ENCODE results near the gene UBE2E1.

UBE2E1 gene

GRCh38 chr3:23825802-23826201 lies 20.0 kb downstream of the UBE2E1 start:
- Histone ChIP-seq H3K79me2 (ENCODE audit: insufficient read depth, low read length) (peaks cover 99% of the 10 kb centered on the region), H3K9me3 (ENCODE audit: insufficient read depth, low read depth, low read length) (no peaks in the 10 kb centered on the region), H4K20me1 (ENCODE audit: insufficient read depth, low read length, poor library complexity, severe bottlenecking) (peaks cover 97% of the 10 kb centered on the region), H3K36me3 (ENCODE audit: insufficient read depth, low read length) (peaks cover 9% of the 10 kb centered on the region; the same call in 1 of the 2 replicates), H3K9ac (ENCODE audit: low read depth, low read length, poor library complexity, severe bottlenecking) (no peak overlapping the region), H3K4me3 (ENCODE audit: low read length, poor library complexity, severe bottlenecking) (no peak overlapping the region), H3K27me3 (ENCODE audit: insufficient read depth, low read length, poor library complexity, severe bottlenecking) (no peaks in the 10 kb centered on the region), H3F3A (ENCODE audit: low read depth) (no peaks in the 10 kb centered on the region), H3K4me2 (ENCODE audit: low read depth, low read length, poor library complexity, severe bottlenecking) (no peak overlapping the region), H3K4me1 (ENCODE audit: insufficient read depth, low read length, poor library complexity, severe bottlenecking) (peaks cover 34% of the 10 kb centered on the region), H3K9me2 (replicated peaks; ENCODE audit: low read depth, low read length) (no peaks in the 10 kb centered on the region), H2AFZ (ENCODE audit: low read length) (no peak overlapping the region)
- TF ChIP-seq CTCF (conservative IDR thresholded peaks at IDR 0.05; ENCODE audit: low read length) (no peak), EZH2phosphoT487 (IDR thresholded peaks at IDR 0.05; ENCODE audit: borderline replicate concordance) (no peak)

- peaks cover 28% of the 10 kb centered on the region for H3K4me1 ChIP-seq (ENCODE audit: insufficient read depth, low read length, poor library complexity, severe bottlenecking)
- no peaks in the 10 kb centered on the region for H3K27me3 ChIP-seq (ENCODE audit: insufficient read depth, low read length, poor library complexity, severe bottlenecking)
- no peaks in the 10 kb centered on the region for H3F3A ChIP-seq (ENCODE audit: low read depth)
- H4K20me1 ChIP-seq (ENCODE audit: insufficient read depth, low read length, poor library complexity, severe bottlenecking), result peaks cover 92% of the 10 kb centered on the region
- H3K9ac ChIP-seq (ENCODE audit: low read depth, low read length, poor library complexity, severe bottlenecking), result no peak overlapping the region
- no peaks in the 10 kb centered on the region for H3K9me2 ChIP-seq (replicated peaks; ENCODE audit: low read depth, low read length)
- no peak overlapping the region for H3K4me3 ChIP-seq (ENCODE audit: low read length, poor library complexity, severe bottlenecking)
- H3K36me3 ChIP-seq (ENCODE audit: insufficient read depth, low read length), result peaks cover 9% of the 10 kb centered on the region; the same call in 1 of the 2 replicates
- peaks cover 99% of the 10 kb centered on the region for H3K79me2 ChIP-seq (ENCODE audit: insufficient read depth, low read length)
- no peak overlapping the region for H2AFZ ChIP-seq (ENCODE audit: low read length)
- no peak overlapping the region for H3K4me2 ChIP-seq (ENCODE audit: low read depth, low read length, poor library complexity, severe bottlenecking)
- TF ChIP-seq CTCF (conservative IDR thresholded peaks at IDR 0.05; ENCODE audit: low read length) (no peak), EZH2phosphoT487 (IDR thresholded peaks at IDR 0.05; ENCODE audit: borderline replicate concordance) (no peak)
- H3K9me3 ChIP-seq (ENCODE audit: insufficient read depth, low read depth, low read length), result no peaks in the 10 kb centered on the region
Observed at GRCh38 chr3:23826382-23827064, 20.8 kb downstream of the UBE2E1 start.

GRCh38 chr3:23829242-23829934 lies 23.6 kb downstream of the UBE2E1 start:
- peaks cover 99% of the 10 kb centered on the region for H3K79me2 ChIP-seq (ENCODE audit: insufficient read depth, low read length)
- H3K4me1 ChIP-seq (ENCODE audit: insufficient read depth, low read length, poor library complexity, severe bottlenecking), result peaks cover 31% of the 10 kb centered on the region
- H3K4me3 ChIP-seq (ENCODE audit: low read length, poor library complexity, severe bottlenecking), result no peak overlapping the region
- no peak overlapping the region for H3K9ac ChIP-seq (ENCODE audit: low read depth, low read length, poor library complexity, severe bottlenecking)
- H3F3A ChIP-seq (ENCODE audit: low read depth), result no peaks in the 10 kb centered on the region; the same call in 1 of the 2 replicates
- H3K9me3 ChIP-seq (ENCODE audit: insufficient read depth, low read depth, low read length), result no peaks in the 10 kb centered on the region
- no peaks in the 10 kb centered on the region for H3K9me2 ChIP-seq (replicated peaks; ENCODE audit: low read depth, low read length)
- H3K36me3 ChIP-seq (ENCODE audit: insufficient read depth, low read length), result no peaks in the 10 kb centered on the region; the same call in 1 of the 2 replicates
- peaks cover 93% of the 10 kb centered on the region for H4K20me1 ChIP-seq (ENCODE audit: insufficient read depth, low read length, poor library complexity, severe bottlenecking)
- no peaks in the 10 kb centered on the region for H3K27me3 ChIP-seq (ENCODE audit: insufficient read depth, low read length, poor library complexity, severe bottlenecking)
- TF ChIP-seq EZH2phosphoT487 (IDR thresholded peaks at IDR 0.05; ENCODE audit: borderline replicate concordance) (no peak), CTCF (conservative IDR thresholded peaks at IDR 0.05; ENCODE audit: low read length) (no peak)
- no peak overlapping the region for H2AFZ ChIP-seq (ENCODE audit: low read length)
- no peak overlapping the region for H3K4me2 ChIP-seq (ENCODE audit: low read depth, low read length, poor library complexity, severe bottlenecking)
